Subcutaneous adipose tissue (tissue), 4 donors: ENCODE data around the gene PROK1. TPM values are rescaled to one million over a fixed set of nuclear protein-coding genes. Genes with fewer than 3 reads are reported as not detected.

Experiments
- total RNA-seq, 4 donors: library from RNA; depleted of rRNA; stranded (reverse); fragments of >200 nt; gene quantifications; one replicate each; pipeline ENCODE4 v1.1.0, GENCODE V29; 2016
- TF ChIP-seq, protein P1 (sequence below): fragments of 450-650 bp; IDR thresholded peaks from one replicate; pipeline ENCODE4 v1.5.1; 2016; ENCODE audit warnings: low read depth, mild to moderate bottlenecking, control low read depth, antibody characterized with exemption, moderate library complexity

PROK1 gene
- total RNA-seq, 4 donors from 2014 or later, result 3.6 to 25.8 TPM; not detected in 2

- TF ChIP-seq, protein P1, sequence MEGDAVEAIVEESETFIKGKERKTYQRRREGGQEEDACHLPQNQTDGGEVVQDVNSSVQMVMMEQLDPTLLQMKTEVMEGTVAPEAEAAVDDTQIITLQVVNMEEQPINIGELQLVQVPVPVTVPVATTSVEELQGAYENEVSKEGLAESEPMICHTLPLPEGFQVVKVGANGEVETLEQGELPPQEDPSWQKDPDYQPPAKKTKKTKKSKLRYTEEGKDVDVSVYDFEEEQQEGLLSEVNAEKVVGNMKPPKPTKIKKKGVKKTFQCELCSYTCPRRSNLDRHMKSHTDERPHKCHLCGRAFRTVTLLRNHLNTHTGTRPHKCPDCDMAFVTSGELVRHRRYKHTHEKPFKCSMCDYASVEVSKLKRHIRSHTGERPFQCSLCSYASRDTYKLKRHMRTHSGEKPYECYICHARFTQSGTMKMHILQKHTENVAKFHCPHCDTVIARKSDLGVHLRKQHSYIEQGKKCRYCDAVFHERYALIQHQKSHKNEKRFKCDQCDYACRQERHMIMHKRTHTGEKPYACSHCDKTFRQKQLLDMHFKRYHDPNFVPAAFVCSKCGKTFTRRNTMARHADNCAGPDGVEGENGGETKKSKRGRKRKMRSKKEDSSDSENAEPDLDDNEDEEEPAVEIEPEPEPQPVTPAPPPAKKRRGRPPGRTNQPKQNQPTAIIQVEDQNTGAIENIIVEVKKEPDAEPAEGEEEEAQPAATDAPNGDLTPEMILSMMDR, result no peak
These were observed 27.9 kb downstream of the PROK1 start for GRCh38 chr1:110478886-110479285.

DNA sequence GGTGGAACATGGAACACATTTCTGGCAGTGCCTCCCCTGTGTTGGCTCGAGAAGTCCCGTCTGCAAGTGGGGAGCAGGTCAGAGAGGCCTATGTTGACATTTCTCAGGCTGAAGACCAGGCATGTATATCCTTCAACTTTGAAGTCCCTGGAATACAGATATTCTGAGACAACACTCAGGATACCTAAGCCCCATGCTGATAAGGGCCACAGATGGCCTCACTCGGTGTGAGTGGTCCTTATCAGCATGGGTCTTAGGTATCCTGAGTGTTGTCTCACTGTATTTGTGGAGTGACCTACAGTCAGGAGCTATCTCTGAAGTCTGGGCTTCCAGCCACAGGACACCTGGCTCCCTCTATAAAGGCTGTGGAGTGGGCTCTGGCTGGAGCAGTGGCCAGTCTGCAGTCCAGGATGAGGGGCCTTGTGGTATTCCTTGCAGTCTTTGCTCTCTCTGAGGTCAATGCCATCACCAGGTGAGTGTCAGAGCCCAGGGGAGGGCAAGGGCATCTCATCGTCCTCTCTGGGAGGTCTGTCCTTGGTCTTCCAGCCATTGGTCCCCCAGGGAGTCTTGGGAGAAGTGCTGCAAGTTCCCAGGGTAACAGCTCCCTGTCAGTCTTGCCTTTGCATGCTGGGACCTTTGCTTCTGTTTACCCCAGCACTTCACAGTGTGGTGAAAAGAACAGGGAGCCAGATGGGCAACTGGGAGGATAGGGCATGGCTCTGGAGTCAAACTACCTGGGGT is 29.6 kb downstream of the PROK1 start:
- TF ChIP-seq, protein P1, result no peak

- TF ChIP-seq, protein P1, result no peak
These were observed 31.1 kb downstream of the PROK1 start for GRCh38 chr1:110481968-110482623.

DNA sequence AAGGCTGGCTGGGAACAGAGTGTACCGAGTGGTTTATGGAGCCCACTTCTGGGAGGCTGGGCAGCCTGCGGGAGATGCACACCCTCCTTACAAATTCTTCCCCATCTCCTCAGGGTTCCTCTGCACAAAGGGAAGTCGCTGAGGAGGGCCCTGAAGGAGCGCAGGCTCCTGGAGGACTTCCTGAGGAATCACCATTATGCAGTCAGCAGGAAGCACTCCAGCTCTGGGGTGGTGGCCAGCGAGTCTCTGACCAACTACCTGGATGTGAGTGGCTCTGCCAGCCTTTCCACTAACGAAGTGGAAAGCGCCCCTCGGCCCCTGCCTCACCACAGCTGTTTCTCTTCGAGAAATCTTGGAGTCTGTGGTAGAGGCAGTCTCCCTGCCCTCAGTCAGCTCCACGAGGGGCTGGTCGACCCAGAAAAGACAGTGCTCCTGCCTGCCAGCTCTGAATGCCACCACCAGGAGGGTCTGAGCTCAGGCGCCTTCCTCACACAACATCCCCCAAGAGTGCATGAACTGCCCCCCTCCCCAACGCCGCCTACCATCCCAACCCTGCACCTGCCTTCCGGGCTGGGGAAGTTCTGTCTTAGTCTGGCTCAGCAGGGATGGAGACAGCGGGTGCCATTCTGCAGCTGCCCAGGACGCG is 31.8 kb downstream of the PROK1 start:
- TF ChIP-seq, protein P1, result no peak

DNA sequence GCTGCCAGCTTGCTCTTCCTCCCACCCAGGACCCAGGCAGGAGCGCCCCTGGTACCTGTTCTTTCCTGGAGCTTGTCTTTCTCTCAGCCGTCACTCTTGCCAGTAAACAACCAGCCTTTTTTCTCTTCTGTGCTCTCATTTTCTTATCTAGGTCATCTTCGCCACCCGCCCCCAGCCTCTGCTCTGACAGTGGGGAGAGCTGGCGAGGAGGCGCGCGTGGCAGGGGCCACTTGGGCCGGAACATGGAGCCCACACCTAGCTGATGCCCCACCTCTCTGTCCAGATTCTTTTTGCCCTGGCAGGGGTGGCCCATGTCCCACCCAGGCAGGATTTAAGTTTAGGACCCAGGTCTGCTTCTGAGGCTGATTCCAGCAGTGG is 32.3 kb downstream of the PROK1 start:
- TF ChIP-seq, protein P1, result no peak

- TF ChIP-seq, protein P1, result no peak
These were observed 33.9 kb downstream of the PROK1 start for GRCh38 chr1:110484801-110485200.

DNA sequence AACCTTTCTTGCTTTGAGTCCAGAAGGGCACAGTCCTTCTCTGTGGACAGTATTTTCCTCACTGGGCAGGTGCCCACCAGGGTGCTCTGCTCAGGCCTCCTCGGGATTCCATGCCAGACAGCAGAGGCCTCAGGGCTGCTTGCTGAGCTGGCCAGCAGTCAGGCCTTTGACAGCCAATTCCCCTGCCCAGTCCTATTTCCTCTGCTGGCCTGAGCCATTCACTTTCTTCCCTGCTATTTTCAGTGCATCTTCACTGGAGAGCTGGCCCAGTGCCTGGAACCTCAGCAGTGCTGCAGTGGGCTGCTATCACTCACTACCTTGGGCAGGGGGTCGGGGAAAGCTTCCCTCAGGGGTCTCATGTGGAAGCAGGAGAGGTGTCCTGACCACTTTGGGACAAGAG is 34.8 kb downstream of the PROK1 start:
- TF ChIP-seq, protein P1, result no peak
